MV-4-11 (cell line): ENCODE measurements around the gene SLC10A6.

ENCODE experiments used
- DNase-seq: peaks from one replicate; lab custom pipeline; 2025; lab: John Stamatoyannopoulos, UW

The SLC10A6 gene

DNA sequence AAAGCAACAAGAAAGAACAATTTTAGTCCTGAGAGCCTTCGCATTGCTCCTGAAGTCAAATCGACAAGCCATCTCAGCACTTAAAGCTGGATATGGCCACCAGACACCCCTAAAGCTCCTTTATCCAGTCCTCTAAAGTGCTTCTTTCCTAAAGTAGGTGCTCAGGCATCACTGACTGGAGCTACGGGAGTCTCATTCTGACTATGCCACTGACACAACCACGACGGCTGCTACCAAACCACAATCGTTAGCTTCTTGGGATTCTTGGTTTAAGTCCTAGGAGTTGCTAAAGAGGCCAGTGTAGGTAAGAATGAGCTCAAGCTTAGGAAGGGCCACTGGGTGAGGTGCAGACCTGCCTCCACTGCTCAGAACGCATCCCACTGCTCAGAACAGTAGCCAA is 1.0 kb downstream of the SLC10A6 start:
- no peak for DNase-seq

DNA sequence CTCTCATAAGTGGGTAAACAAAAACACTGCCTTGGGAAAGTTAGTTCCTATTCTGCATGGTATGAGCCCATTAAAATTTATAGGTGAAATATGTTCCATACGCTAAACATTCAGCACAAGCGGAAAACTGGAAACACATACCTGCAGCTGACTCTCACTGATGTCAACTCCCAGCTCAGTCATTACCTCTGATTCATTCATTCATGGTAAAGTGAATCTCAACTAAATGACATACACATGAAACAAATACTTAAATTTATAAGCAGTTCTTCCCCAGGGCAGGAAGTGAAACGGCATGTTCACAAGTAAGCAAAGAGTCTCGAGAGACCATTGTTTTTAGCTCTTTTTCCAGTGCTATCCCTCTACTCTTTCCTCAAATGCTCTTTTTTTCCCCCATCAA is 1.6 kb downstream of the SLC10A6 start:
- DNase-seq: no peak

DNA sequence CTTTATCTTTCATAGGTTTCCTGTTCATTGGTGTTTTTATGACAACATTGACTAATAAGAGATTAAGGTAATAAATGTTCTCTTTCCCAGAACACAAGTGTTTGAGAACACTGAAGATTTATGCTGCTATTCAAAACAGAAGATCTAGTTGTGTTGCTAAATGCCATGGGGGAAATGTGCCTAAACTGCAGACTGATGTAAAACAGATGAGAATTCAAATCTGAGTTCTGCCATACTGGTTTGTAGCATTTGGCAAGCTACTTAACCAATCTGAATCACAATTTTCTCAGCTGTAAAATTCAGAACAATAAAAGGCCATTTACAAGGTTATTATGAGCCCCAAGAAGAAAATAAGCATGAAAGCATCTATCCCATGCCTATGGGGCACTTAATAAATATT is 2.3 kb downstream of the SLC10A6 start:
- no peak for DNase-seq

DNA sequence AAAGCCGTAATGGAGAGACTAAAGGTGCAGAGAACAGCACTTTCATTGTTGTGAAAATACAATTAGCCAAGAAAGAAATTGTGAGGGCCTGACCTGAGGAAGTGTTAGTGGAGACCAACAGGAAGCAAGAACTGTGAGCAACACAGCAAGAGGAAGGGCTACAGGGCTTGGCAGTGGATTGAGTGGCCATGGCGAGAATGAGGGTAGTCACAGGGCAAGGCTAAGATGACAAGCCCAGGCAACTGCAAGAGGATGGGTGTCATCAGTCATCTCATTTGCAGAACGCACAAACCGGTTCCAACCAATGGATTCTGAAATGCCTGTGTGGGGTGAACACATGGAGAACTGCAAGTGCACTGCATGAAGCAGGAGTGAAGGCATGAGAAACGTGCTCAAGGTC is 3.6 kb downstream of the SLC10A6 start:
- peak; percentile 26 for DNase-seq

DNA sequence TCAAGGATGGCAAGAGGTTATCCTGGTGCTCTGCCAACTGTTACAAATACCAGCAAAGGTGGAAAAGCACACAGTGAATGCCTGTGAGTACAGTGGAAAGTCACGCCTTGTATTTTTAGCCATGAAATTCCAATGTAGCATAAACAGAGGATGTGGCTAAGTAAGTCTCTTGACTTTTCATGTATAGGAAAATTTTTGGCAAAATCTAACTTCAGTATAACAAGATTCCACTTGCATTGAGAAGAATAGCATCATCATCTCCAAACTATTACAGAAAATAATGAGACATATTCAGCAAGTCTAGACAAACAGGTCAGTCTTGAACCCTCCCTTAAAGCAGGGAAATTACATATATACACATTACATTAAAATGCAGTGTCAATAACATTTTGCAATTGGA is 7.9 kb downstream of the SLC10A6 start:
- no peak for DNase-seq

DNA sequence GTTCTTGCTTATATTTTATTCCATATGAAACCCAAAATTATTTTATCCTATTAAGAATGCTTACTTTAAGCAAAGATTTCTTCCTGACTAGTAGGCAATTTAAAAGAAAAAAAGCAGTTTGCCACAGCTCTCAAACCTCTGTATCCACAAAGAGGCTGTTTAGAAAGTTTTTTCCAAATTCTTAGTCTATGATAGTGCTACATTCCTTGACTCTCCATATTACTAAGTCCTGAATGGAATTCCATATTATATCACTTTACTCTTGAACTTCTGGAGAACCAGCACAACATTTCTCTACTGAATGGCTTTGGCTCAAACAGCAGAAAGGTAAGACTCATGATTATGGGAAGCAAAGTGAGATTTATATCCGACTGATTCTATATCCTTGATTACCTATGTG is 8.3 kb downstream of the SLC10A6 start:
- DNase-seq: no peak

DNA sequence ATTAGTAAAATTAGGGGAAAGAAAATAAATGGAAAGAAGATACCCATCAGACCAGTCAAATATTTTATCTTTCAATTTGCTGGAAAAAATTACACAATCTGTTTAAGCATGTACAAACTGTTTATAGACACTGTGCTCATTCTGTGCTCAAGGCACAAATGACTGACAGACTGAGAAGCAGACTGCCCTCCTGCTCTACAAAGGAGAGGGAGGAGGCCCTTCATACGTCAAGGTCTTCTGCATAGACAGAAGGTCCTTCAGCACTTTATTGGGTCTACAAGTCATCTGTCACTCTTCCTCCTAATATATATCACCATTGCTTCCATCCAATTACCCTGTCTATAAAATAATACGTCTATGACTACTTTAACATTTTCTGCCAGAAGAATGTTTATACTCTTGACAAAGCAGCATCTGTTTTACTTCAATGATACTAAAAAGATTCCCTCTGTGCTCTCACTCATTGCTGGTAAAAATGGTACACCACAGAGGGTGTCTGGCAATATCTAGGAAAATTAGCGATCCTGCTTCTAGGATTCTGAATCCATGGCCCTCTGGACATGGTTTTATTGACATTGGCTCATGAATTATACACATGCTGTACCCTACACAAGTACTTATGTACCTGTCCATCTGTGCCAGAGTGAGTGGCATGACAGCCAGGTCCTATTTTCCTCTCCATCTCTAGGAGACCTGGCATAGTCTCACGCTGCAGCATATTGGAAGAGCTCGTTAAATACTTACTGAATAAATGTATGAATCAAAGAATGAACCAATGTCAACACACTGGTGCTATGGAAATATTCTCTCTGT is 11.3 kb downstream of the SLC10A6 start:
- DNase-seq: no peak

DNA sequence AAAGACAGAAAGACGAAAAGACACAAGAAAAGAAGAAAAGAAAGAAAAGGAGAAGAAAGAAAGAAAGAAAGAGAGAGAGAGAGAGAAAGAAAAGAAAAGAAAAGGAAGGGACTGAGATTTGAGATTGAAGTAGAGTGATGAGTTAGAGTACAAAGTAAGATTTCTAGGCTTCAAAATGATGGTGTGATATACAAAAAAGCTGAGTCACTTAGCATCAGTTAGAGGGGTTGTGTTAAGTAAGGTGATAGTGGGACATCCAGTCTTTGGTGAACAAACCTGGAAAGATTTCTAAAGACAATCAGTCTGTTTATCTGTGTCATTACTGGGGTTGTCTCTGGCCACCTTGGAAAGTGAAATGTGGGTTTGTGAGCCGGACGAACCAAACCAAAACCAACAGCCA is 13.5 kb downstream of the SLC10A6 start:
- DNase-seq: no peak

DNA sequence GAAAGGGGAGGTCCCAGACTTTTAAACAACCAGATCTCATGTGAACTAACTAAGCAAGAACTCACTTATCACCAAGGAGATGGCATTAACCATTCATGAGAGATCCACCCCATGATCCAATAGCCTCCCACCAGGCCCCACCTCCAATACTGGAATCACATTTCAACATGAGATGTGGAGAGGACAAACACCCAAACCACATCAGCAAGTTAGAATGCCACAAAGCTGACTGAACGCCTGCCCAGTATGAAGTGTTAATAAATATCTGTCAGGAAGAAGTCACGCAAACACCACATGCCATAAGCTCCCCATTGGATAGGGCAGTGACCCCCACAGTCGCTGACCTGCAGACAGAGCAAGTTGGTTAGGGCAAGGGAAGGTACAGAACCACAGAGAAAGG is 14.3 kb downstream of the SLC10A6 start:
- DNase-seq: no peak

DNA sequence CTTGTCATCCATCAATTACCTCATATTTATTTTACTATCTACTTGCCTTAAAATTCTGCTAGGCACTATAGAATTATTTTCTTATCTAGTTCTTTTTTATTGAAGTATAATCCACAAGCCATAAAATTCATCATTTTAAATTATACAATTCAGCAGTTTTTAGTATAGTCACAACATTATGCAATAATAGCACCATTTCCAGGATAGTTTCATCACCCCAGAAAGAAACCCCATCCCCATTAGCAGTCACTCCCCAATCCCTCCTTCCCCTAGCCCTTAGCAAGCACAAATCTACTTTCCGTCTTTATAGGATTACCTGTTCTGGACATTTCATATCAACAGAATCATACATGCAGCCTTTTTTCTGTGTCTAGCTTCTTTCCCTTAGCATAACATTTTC is 15.6 kb downstream of the SLC10A6 start:
- no peak for DNase-seq

DNA sequence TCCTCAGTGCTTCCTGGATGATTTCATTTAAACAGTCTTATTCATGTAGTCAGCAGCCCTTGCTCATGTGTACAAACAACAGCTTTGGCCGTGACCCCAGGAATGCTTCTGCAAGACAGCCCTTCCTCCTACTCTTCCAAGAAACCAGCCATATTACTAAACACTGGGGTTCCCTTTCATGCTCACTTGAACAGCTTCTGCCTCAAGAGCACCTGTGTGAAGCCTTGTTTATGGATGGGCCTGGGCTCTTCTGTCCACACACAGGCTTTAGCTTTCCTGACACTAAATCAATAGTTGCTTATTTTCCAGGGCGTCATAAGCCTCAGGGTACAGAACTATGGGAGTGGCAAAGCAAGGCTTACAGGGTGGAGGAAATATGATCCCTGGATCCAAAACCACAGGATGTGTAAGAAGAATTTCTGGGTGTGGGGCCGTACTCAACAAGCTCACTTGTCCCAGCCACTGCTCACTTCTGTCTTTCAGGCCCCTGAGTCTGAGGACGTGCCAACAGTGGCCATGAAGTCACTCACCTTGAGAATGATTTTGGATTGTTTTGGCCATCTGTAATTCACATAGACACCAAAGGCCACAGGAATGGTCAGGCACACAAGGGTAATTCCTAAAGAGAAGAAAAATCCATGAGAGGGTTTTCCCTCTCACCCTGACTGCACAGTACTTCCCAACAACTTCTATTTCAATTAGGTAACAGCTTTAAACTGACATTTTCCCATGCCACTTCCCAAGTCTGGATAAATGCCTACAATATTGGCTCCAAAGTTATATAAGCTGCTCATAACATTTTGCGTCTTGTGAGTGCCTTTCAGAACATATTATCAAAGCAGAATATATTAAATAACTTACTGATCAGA is 17.7 kb downstream of the SLC10A6 start:
- DNase-seq: no peak

DNA sequence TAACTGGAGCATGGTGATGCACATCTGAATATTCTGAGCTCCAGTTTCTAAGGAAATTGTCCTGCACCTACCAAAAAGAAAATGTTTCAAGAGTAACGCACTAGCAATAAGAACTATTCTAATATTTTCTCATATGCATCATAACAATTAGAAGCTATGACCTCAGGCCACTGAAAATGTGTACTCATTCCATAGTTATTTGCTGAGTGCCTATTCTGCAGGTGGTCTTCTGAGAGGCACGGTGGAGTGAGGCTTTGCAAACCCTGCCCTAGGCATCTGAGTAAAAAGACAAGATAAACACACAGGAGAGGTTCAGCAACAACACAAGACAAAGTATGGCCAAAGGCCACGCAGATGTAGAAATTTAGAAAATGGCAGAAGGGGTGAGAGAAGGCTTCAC is 23.7 kb downstream of the SLC10A6 start:
- DNase-seq: no peak

DNA sequence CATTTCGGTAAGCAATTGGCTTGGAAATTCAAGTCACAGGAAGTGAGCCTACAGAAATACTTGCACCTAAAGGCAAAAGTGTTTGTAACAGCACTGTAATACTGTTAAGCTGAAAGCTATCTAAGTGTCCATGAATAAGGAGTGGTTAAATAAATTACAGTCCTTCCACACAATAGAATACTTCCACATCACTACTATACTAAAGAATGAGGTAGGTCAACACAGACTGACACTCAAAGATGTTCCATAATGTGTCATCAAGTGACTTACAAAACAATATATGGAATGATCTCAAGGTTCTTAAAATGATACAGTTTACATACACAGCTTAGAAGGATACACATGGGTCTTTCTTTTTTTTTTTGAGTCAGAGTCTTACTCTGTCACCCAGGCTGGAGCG is 27.0 kb downstream of the SLC10A6 start:
- no peak for DNase-seq

DNA sequence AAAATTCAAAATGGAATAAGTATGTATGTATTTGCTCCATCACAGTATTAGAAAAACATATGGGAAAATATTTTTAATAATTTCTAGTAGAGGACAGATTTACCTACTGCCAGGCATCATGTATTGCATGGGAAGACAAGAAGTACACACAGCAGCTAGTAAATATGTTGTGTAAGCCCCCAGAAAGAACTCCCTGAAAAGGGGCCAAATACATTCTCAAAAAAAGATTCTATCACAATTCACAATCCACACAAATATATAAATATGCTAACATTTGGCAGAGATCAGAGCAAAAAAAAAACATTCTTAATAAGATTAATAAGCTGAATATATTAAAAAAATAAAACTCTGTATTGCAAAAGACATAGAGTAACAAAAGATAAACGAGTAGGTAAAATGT is 28.0 kb downstream of the SLC10A6 start:
- DNase-seq: no peak

DNA sequence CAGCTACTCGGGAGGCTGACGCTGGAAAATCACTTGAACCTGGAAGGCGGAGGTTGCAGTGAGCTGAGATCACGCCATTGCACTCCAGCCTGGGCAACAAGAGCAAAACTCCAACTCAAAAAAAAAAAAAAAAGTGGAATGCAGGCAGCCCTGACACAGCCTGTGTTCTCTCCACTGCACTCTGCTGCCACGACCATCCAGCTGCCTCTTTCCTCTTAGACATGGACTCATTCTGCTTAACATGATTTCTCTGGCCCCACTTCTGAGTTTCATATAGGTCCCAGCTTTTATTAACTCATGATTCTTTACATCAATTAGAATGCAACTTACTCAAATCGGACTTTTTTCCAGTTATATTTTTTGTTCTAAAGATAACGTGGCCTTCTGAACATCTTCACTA is 29.6 kb downstream of the SLC10A6 start:
- DNase-seq: no peak

DNA sequence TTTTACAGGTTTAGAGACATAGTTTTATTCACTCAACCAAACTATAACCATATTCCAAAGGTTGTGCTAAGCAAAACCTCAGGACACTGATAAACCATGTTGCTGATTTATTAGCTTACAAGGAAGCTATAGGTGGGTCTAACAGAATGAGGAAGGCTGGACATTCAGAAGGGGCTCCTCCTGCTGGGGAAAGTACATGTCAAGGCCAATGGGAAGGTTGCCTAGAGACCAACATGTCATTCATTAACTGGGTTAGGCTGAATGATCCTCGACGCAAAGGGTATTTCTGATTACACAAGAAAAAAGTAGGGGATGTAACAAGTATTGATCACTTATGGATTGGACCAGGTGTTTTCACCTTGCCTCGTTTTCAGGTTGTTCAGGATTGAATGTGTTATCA is 30.3 kb downstream of the SLC10A6 start:
- no peak for DNase-seq

DNA sequence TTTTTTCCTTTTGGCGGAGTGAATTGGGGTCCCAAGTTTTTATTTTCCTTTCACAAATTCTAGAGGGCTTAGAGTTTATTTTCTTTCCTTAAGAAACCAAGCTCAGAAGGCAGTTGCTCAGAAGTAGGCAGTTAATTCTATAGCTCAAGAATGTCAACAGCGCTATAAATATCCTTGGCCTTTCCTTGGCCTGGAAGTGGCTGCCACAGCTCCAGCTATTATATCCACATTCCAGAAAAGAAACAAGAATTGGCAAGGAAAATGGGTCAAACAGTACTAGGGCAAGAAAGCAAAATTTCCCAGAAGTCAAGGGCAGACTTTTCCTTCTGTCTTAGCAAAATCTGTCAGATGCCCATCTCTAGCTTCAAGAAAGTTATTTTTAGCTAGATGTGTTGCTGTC is 31.0 kb downstream of the SLC10A6 start:
- no peak for DNase-seq

DNA sequence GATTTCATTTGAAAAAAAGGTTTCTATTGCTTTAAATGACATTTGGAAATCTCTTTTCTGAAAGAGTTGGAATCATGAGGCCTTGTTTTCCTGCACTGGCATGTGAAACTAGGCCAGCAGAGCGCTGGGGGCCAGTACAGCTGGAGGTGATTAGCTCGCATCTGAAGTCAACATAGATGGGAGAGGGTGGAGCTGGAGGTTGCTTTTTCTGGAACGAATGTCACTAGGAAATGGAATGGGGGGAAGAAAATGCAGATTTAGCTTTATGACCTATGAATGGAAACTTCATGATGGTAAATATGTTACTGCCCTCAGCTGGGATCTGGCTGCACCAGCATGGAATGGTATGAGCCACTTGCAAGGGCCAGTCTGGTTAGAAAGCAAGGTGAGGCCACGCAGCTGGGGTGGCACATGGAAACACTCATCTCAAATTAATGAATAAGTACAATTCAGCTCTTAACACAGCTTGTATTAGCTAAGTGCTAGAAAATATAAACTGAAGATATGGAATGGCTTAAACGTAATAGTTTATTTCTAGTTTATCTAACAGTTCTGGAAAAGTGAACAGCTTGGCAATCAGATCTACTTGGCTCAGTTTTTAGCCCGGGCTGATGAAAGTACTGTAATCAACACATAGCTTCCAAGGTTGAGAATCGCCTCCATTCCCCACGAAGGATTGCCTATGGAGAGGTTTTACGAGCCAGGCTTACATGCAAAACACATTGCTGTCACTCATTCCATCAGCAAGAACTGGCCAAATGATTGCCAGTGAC is 32.5 kb downstream of the SLC10A6 start:
- DNase-seq: no peak

DNA sequence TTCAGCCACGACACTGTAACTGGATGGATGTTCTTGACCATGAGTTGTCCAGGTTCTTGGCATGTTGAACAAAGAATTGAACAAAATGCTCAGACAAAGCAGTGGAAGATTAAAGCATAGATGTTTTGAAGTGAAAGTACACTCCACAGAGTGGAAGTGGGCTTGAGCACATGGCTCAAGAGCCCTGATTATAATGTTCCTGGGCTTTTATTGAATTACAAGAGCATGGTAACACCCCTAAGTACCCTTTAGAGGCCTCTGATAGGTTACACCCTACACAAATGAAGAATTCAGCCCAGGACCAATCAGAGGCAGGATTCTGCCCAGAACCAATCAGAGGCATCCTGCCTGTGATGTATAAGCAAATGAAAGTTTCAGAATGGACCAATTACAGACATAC is 33.5 kb downstream of the SLC10A6 start:
- no peak for DNase-seq

DNA sequence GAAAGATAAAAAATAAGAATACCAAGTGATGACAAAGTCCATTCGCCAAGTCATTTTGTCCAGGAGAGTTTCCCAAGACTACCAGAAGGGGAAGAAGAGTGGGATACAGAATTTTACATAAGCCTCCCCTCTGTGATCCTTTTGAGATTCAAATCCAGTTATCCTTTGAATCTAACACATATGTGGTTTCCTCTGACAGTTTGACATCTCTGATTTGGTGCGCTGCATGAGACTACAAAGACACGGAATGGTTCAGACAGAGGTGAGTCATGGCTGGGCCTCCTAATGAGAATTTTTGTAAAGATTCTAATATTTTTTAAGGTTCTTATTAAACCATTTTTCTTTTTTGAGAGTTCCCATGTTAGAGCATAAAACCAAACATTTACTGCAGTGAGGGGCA is 38.3 kb downstream of the SLC10A6 start:
- DNase-seq: no peak

DNA sequence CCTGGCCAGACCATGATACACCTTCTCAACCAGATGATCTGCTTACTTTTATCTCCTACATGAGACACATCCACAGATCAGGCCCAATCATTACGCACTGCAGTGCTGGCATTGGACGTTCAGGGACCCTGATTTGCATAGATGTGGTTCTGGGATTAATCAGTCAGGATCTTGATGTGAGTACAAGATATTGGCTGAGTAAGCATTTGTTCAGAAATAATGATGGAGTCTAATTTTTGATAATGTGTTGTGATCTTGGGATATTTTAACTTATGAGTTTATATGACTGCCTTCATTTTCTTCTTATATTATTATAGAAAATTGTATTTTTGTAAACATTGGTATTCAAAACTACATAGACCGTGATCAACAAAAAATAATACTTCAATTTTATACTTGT is 39.4 kb downstream of the SLC10A6 start:
- DNase-seq: no peak

DNA sequence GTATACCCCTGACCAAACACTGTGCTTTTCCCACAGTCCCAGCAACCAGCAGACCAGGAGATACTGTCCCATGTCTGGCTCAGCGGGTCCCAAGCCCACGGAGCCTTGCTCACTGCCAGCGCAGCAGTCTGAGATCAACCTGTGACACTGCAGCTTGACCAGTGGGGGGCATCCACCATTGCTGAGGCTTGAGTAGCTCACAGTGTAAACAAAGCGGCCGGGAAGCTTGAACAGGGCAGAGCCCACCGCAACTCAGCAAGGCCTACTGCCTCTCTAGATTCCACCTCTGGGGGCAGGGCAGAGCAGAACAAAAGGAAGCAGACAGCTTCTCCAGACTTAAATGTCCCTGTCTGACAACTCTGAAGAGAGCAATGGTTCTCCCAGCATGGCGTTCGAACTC is 58.1 kb downstream of the SLC10A6 start:
- DNase-seq: no peak

DNA sequence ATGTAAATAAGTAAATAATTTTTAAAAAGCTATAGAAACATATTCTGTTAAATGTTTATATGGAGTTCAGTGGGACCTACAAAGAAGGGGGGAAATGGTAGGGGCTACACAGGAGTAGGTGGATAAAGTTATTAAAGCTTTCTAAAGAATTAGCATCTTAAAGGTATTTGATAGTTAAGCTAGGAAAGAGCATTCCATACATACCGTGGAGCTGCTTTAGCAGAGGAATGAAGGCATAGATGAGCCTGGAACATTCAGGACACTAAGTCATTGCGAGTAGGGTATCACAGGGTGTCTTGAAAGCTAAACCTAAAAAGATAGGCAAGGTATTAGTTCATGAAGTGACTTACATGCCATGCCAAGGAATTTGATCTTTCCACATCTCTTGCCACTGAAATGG is 60.4 kb downstream of the SLC10A6 start:
- DNase-seq: no peak
